Left renal pelvis (tissue), 4 donors: ENCODE results near the gene SMIM10L1. TPM values are rescaled to one million over a fixed set of nuclear protein-coding genes. Genes with fewer than 3 reads are reported as not detected.

Experiments used
- DNase-seq, 4 donors: peaks; one replicate each; pipeline ENCODE4 v3.0.0-alpha.2; 2013; ENCODE audit warnings: low read depth in 4 of 4, low spot score in 3 of 4
- polyA plus RNA-seq, 4 donors: library from polyadenylated mRNA; unstranded; fragments of 120-200 nt; gene quantifications; one replicate each; pipeline ENCODE4 v1.2.1, GENCODE V29; 2013; ENCODE audit not compliant: insufficient read length in 4 of 4

Gene SMIM10L1
- polyA plus RNA-seq, 4 donors, result 10.2 to 20.6 (median 17.2) TPM

- no peak for DNase-seq
Observed at GRCh38 chr12:11182529-11182928, 11.5 kb downstream of the SMIM10L1 start.

GRCh38 chr12:11183011-11183410, 12.0 kb downstream of the SMIM10L1 start:
- DNase-seq, result no peak

- DNase-seq, result no peak
Observed at GRCh38 chr12:11186837-11187236, 15.8 kb downstream of the SMIM10L1 start, which contains the start of gene TAS2R42. Gene TAS2R42, minus strand, starts transcription at chr12:11186937. Its CDS starts 0 bp downstream, at chr12:11186937.

GRCh38 chr12:11202811-11203210, 31.8 kb downstream of the SMIM10L1 start:
- no peak for DNase-seq

GRCh38 chr12:11204173-11204572, 33.2 kb downstream of the SMIM10L1 start:
- no peak for DNase-seq

GRCh38 chr12:11209113-11209512, 38.1 kb downstream of the SMIM10L1 start:
- no peak for DNase-seq

Other genes with a start within 250 kb of the SMIM10L1 start
- gene PRH2, start 242.0 kb upstream of the SMIM10L1 start, polyA plus RNA-seq, result under 1 TPM in 3 of 4 donors, not detected in 1; 0.29 to 0.76 (median 0.45) TPM
- gene TAS2R14, start 231.9 kb upstream of the SMIM10L1 start, polyA plus RNA-seq, result 1 to 10 TPM; 2.5 to 4.0 (median 3.2) TPM
- under 1 TPM in 2 of 4 donors, not detected in 2; 0.16 to 0.36 TPM for gene TAS2R50, start 184.3 kb upstream of the SMIM10L1 start, polyA plus RNA-seq
- gene TAS2R20, start 172.9 kb upstream of the SMIM10L1 start, polyA plus RNA-seq, result 1 to 10 TPM; 1.1 to 2.2 (median 1.4) TPM
- gene TAS2R19, start 148.6 kb upstream of the SMIM10L1 start, polyA plus RNA-seq, result 1 to 10 TPM; 1.2 to 1.4 (median 1.3) TPM
- gene TAS2R31, start 139.8 kb upstream of the SMIM10L1 start, polyA plus RNA-seq, result 1 to 10 TPM in 3 of 4 donors, under 1 TPM in 1; 0.82 to 2.1 (median 1.7) TPM
- under 1 TPM in 1 of 4 donors, not detected in 3; 0.27 TPM for gene TAS2R46, start 108.9 kb upstream of the SMIM10L1 start, polyA plus RNA-seq
- under 1 TPM in 3 of 4 donors, not detected in 1; 0.24 to 0.64 (median 0.60) TPM for gene TAS2R43, start 78.9 kb upstream of the SMIM10L1 start, polyA plus RNA-seq
- gene TAS2R30, start 36.5 kb upstream of the SMIM10L1 start, polyA plus RNA-seq, result under 1 TPM; 0.10 to 0.29 (median 0.15) TPM
- not detected for gene TAS2R42, start 15.7 kb downstream of the SMIM10L1 start, polyA plus RNA-seq
- gene PRB3, start 98.5 kb downstream of the SMIM10L1 start, polyA plus RNA-seq, result not detected
- gene PRB4, start 139.2 kb downstream of the SMIM10L1 start, polyA plus RNA-seq, result not detected
- not detected for gene PRB2, start 224.4 kb downstream of the SMIM10L1 start, polyA plus RNA-seq